ENCODE measurements around the gene CFAP43. TPM values are rescaled to one million over a fixed set of nuclear protein-coding genes. Genes with fewer than 3 reads are reported as not detected.

CFAP43 gene
- polyA plus RNA-seq (2013, experiment 1 of 2), result 0.63 TPM
- 0.56 TPM for polyA plus RNA-seq (2013, experiment 2 of 2)

- Histone ChIP-seq H3K9me3 (ENCODE audit: control insufficient read depth, low read length) (peaks cover 14% of the 10 kb centered on the region), H3K4me3 (ENCODE audit: extremely low read depth, insufficient read depth, low read length, poor library complexity, severe bottlenecking) (peak within 1 kb of the TSS; percentile 68), H3K27ac (ENCODE audit: low read depth, low read length, severe bottlenecking) (peak within 1 kb of the TSS; percentile 80), H3K36me3 (ENCODE audit: control insufficient read depth, insufficient read depth, low read length) (no peaks in the 10 kb centered on the region), H3K4me1 (ENCODE audit: control insufficient read depth, insufficient read depth, low read length, poor library complexity, severe bottlenecking) (no peaks in the 10 kb centered on the region)
- 0% methylated on average over 54 to 57 of the region's 60 CpGs for WGBS, 2 experiments (ENCODE audit: insufficient coverage in 2 of 2)
Observed at GRCh38 chr10:104231784-104232612, at the start of gene CFAP43. TSS of gene CFAP43 (minus strand) at chr10:104232364. CDS start at chr10:104232246, 118 bp downstream.

- H3K36me3 ChIP-seq (ENCODE audit: control insufficient read depth, insufficient read depth, low read length), result no peaks in the 10 kb centered on the region
- no peaks in the 10 kb centered on the region for H3K9me3 ChIP-seq (ENCODE audit: control insufficient read depth, low read length)
- H3K27ac ChIP-seq (ENCODE audit: low read depth, low read length, severe bottlenecking), result no peak overlapping the region
- no peak overlapping the region for H3K4me3 ChIP-seq (ENCODE audit: extremely low read depth, insufficient read depth, low read length, poor library complexity, severe bottlenecking)
- no peaks in the 10 kb centered on the region for H3K4me1 ChIP-seq (ENCODE audit: control insufficient read depth, insufficient read depth, low read length, poor library complexity, severe bottlenecking)
- WGBS, 2 experiments (ENCODE audit: insufficient coverage in 2 of 2), result 78 to 83% methylated on average over 2 to 3 of the region's 3 CpGs
Observed at GRCh38 chr10:104281694-104282093, 49.5 kb upstream of the CFAP43 start.

- WGBS, 2 experiments (ENCODE audit: insufficient coverage in 2 of 2), result 83% methylated on average over 1 of the region's 3 CpGs; no CpG with 5 or more reads in 1 of the 2 experiments
- H3K4me3 ChIP-seq (ENCODE audit: extremely low read depth, insufficient read depth, low read length, poor library complexity, severe bottlenecking), result no peak overlapping the region
Observed at GRCh38 chr10:104279550-104280259, 47.5 kb upstream of the CFAP43 start.

GRCh38 chr10:104277785-104278184, 45.6 kb upstream of the CFAP43 start:
- Histone ChIP-seq H3K4me1 (ENCODE audit: control insufficient read depth, insufficient read depth, low read length, poor library complexity, severe bottlenecking) (no peaks in the 10 kb centered on the region), H3K36me3 (ENCODE audit: control insufficient read depth, insufficient read depth, low read length) (no peaks in the 10 kb centered on the region), H3K9me3 (ENCODE audit: control insufficient read depth, low read length) (no peaks in the 10 kb centered on the region), H3K27ac (ENCODE audit: low read depth, low read length, severe bottlenecking) (no peak overlapping the region), H3K4me3 (ENCODE audit: extremely low read depth, insufficient read depth, low read length, poor library complexity, severe bottlenecking) (no peak overlapping the region)
- WGBS, 2 experiments (ENCODE audit: insufficient coverage in 2 of 2), result no CpG with 5 or more reads among the region's 2 CpGs

More at GRCh38 chr10:104279550-104280259, 47.5 kb upstream of the CFAP43 start:
- no peaks in the 10 kb centered on the region for H3K9me3 ChIP-seq (ENCODE audit: control insufficient read depth, low read length)
- no peak overlapping the region for H3K27ac ChIP-seq (ENCODE audit: low read depth, low read length, severe bottlenecking)
- H3K4me1 ChIP-seq (ENCODE audit: control insufficient read depth, insufficient read depth, low read length, poor library complexity, severe bottlenecking), result no peaks in the 10 kb centered on the region
- H3K36me3 ChIP-seq (ENCODE audit: control insufficient read depth, insufficient read depth, low read length), result no peaks in the 10 kb centered on the region

- Histone ChIP-seq H3K27ac (ENCODE audit: low read depth, low read length, severe bottlenecking) (no peak overlapping the region), H3K36me3 (ENCODE audit: control insufficient read depth, insufficient read depth, low read length) (no peaks in the 10 kb centered on the region), H3K4me1 (ENCODE audit: control insufficient read depth, insufficient read depth, low read length, poor library complexity, severe bottlenecking) (no peaks in the 10 kb centered on the region), H3K4me3 (ENCODE audit: extremely low read depth, insufficient read depth, low read length, poor library complexity, severe bottlenecking) (no peak overlapping the region), H3K9me3 (ENCODE audit: control insufficient read depth, low read length) (no peaks in the 10 kb centered on the region)
- 100% methylated on average over 1 of the region's 1 CpG for WGBS, 2 experiments (ENCODE audit: insufficient coverage in 2 of 2)
Observed at GRCh38 chr10:104276192-104276591, 44.0 kb upstream of the CFAP43 start.

GRCh38 chr10:104274762-104275721, 42.9 kb upstream of the CFAP43 start:
- Histone ChIP-seq H3K4me3 (ENCODE audit: extremely low read depth, insufficient read depth, low read length, poor library complexity, severe bottlenecking) (no peak overlapping the region), H3K36me3 (ENCODE audit: control insufficient read depth, insufficient read depth, low read length) (no peaks in the 10 kb centered on the region), H3K9me3 (ENCODE audit: control insufficient read depth, low read length) (no peaks in the 10 kb centered on the region), H3K4me1 (ENCODE audit: control insufficient read depth, insufficient read depth, low read length, poor library complexity, severe bottlenecking) (no peaks in the 10 kb centered on the region), H3K27ac (ENCODE audit: low read depth, low read length, severe bottlenecking) (no peak overlapping the region)
- 43 to 48% methylated on average over 37 to 38 of the region's 42 CpGs for WGBS, 2 experiments (ENCODE audit: insufficient coverage in 2 of 2)

- H3K36me3 ChIP-seq (ENCODE audit: control insufficient read depth, insufficient read depth, low read length), result peaks cover 9% of the 10 kb centered on the region
- 84 to 97% methylated on average over 3 of the region's 4 CpGs for WGBS, 2 experiments (ENCODE audit: insufficient coverage in 2 of 2)
- no peaks in the 10 kb centered on the region for H3K9me3 ChIP-seq (ENCODE audit: control insufficient read depth, low read length)
- H3K4me1 ChIP-seq (ENCODE audit: control insufficient read depth, insufficient read depth, low read length, poor library complexity, severe bottlenecking), result no peaks in the 10 kb centered on the region
- no peak overlapping the region for H3K27ac ChIP-seq (ENCODE audit: low read depth, low read length, severe bottlenecking)
- H3K4me3 ChIP-seq (ENCODE audit: extremely low read depth, insufficient read depth, low read length, poor library complexity, severe bottlenecking), result no peak overlapping the region
Observed at GRCh38 chr10:104273899-104274575, 41.9 kb upstream of the CFAP43 start.

- 100% methylated on average over 1 of the region's 1 CpG; no CpG with 5 or more reads in 1 of the 2 experiments for WGBS, 2 experiments (ENCODE audit: insufficient coverage in 2 of 2)
- H3K36me3 ChIP-seq (ENCODE audit: control insufficient read depth, insufficient read depth, low read length), result peaks cover 16% of the 10 kb centered on the region
- H3K4me3 ChIP-seq (ENCODE audit: extremely low read depth, insufficient read depth, low read length, poor library complexity, severe bottlenecking), result no peak overlapping the region
- no peaks in the 10 kb centered on the region for H3K4me1 ChIP-seq (ENCODE audit: control insufficient read depth, insufficient read depth, low read length, poor library complexity, severe bottlenecking)
- no peaks in the 10 kb centered on the region for H3K9me3 ChIP-seq (ENCODE audit: control insufficient read depth, low read length)
- no peak overlapping the region for H3K27ac ChIP-seq (ENCODE audit: low read depth, low read length, severe bottlenecking)
Observed at GRCh38 chr10:104273286-104273685, 41.1 kb upstream of the CFAP43 start.

GRCh38 chr10:104268713-104269645, 36.8 kb upstream of the CFAP43 start, which contains the start of gene GSTO2:
TSS of gene GSTO2 (plus strand) at chr10:104269184. CDS start at chr10:104274916, 5,732 bp downstream.
- no peaks in the 10 kb centered on the region for H3K9me3 ChIP-seq (ENCODE audit: control insufficient read depth, low read length)
- peaks cover 56% of the 10 kb centered on the region for H3K36me3 ChIP-seq (ENCODE audit: control insufficient read depth, insufficient read depth, low read length)
- H3K4me1 ChIP-seq (ENCODE audit: control insufficient read depth, insufficient read depth, low read length, poor library complexity, severe bottlenecking), result no peaks in the 10 kb centered on the region
- peak within 1 kb of the TSS; percentile 67 for H3K27ac ChIP-seq (ENCODE audit: low read depth, low read length, severe bottlenecking)
- WGBS, 2 experiments (ENCODE audit: insufficient coverage in 2 of 2), result 37 to 45% methylated on average over 39 to 49 of the region's 59 CpGs
- H3K4me3 ChIP-seq (ENCODE audit: extremely low read depth, insufficient read depth, low read length, poor library complexity, severe bottlenecking), result peak within 1 kb of the TSS; percentile 55

Data from mesodermal cell (in vitro differentiated cells).